GM20431 (cell line): ENCODE measurements around the gene REELD1.

Experiments used
- in situ Hi-C: fragments of 300-500 bp; cut with MseI, MboI; formaldehyde crosslinking; loops from one replicate; pipeline ENCODE4 v1.15.0; 2020; ENCODE audit warnings: low sequenced_read_pairs; ENCODE audit not compliant: unreplicated experiment

Gene REELD1

DNA sequence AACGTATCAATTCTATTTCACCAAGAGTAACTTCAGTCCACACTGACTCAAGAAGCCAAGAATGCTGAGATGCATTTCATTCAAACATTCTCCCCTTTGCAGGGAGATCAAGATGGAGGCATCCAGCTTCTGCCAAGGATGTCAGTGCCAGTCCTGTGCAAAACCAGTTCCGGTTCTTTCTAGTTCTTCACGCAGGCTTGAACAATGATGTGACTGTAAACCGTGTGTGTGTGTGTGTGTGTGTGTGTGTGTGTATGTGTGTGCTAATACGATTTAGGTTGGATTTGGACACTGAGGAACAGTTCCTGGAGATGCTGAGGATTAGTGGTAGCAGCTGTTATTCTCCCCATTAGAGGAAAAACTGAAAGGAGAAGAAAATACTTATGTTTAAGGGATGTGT is at the start of gene REELD1:
TSS of gene REELD1 (plus strand) at position 301 of the 400 bp plus-strand sequence. CDS start 2,415 bp downstream, outside the sequence.
- in situ Hi-C loops: no loop called here

DNA sequence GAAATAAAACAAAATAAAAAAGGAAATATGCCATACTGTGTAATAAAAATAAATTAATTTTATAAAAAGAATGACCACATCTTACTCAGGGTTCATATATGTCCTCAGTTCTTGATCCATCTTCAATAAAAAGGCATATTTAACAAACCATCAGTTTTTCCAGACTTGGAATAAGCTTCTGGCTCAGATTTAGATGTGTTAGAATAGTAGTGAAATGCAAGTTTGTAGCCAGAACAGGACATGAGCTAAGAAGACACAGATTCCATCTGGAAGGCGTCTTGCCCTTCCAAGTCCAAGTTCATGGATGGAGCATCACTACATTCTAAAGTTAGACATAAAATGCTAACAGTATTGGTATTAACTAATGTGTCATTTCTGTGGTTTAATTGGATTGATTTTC is 49.1 kb upstream of the REELD1 start:
- in situ Hi-C loops: no loop called here

DNA sequence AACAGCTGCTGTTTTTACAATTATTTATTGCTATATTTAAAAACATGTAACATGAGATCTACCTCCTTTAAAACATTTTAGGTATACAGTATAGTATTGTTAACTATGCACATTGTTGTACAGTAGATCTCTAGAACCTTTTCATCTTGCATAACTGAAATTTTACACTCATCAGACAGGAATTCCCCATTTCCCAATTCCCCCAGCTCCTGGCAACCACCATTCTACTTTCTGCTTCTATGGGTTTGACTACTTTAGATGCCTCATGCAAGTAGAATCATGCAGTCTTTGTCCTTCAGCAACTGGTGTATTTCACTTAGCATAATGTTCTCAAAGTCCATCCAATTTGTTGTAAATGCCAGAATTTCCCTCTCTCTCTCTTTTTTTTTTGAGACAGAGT is 48.5 kb upstream of the REELD1 start:
- in situ Hi-C loops: no loop called here

DNA sequence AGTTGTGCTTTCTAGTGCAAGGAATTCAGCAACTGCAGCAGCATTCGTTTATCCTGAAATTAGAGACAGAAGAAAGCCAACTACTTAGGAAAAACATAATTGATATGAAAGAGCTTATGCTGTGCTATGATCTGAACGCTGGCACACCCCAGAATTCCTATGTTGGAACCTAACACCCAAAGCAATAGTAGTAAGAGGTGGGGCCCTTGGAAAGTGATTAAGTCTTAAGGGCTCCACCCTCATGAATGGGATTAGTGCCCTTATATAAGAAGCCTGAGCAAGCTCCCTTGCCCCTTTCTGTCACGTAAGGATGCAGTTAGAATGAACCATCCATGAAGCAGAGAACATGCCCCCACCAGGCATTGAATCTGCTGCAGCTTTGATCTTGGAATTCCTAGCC is 44.2 kb upstream of the REELD1 start:
- in situ Hi-C loops: no loop called here

DNA sequence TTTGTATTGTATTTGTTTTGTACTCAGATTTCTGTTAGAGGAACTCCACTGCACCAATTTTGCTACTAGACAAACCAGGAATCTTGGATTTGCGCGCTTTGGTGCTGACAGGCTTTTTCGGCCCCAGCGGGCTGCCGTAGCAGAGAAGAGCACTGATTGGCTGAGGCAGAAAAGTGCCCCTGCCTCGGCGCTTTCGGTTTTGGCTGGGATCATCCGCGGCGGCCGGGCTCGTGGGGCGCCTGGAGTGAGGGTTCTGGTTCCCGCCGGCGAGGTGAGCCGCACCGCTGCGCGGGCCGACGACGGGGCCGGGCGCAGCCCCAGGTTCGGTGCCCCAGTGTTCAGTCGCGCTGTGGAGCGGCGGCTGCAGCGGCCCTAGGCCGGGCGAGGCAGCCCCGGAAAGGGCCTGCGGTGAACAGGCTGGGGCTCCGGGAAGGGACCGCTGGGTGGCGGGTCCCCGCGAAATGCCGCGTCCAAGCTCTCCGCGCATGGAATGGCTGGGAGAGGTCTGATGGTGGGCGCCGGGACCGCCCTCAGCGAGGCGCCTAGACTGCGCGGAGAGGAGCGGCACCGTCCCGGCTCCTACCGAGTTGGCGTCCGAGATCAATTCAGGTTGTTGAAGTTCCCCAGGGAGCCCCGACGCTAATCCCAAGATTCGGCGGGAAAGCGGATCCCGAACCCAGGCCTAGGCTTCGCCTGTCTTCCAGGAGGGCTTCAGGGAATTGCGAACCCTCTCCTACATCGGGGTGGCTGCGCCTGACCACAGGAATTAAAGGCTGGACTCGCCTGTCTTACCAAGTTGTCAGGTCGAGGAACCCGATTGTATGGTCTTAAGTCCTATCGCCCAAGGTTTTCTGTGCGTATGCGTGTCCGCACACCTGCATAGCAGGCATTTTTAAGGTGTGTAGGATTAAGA is 38.5 kb upstream of the REELD1 start, which contains the start of gene LSM6:
TSS of gene LSM6 (plus strand) at position 178 of the 913 bp plus-strand sequence. CDS start 7,204 bp downstream, outside the sequence.
- in situ Hi-C loops: no loop called here

DNA sequence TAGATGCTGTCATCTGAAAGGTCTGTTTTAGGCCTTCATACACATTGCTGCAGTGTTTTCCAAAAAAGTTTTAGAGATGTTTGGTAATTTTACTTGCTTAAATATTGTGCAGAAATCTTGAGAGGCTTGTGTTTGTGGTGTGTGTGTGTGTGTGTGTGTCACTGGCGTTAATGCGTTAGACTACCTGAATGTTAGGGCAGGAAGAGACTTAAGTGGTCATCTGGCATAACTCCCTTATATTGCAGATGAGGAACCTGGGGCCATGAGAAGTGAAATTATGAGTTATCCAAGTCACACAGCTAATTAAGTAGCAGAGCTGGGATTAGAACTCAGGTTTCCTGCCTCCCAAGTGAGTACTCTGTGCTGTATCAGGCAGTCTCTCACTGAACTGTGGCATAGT is 37.4 kb upstream of the REELD1 start:
- in situ Hi-C loops: no loop called here

DNA sequence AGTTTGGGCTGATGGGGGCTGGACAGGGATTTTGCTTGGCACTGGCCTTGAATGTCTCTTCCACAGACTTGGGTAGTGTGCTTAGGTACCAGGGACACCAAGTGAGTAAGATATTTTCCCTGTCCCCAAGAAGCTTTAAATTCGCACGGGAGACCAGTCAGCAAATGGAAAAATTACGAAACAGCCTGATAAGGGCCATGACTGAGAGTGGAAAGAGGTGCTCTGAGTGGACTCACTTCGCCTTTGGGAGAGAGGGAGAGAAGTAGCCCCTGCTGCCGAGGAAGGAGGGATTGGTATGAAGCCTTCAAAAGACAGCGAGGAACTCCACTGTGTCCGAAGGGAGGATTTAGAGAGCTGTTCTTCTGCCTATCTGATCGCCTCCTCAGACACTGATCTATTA is 36.2 kb upstream of the REELD1 start:
- in situ Hi-C loops: no loop called here

DNA sequence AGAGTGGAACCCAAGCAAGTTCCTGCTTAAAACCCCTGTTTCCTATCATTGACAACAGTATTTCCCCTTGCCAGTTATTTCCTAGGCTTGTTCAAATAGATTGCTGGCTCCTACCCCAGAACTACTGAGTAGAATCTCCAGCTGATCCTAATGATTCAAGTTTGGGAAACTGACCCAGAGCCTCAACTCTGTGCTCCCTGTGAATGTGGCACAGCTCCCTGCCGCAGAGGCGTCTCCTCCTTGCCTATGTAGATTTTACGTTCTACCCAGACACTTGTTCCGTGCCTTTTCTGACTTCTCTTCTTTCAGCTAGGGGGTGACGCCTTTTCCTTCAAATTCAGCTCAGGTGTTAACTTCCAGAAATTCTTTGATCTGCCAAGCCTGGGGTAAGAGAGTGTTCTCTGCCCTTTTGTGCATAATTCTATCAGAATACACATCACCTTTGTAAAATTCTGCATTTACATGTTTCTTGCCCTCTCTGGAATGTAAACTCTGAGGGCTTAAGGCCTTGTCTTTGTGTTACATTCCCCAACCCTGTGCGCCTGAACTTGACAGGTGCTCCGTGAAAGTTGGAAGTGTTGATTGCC is 34.5 kb upstream of the REELD1 start:
- in situ Hi-C loops: no loop called here

DNA sequence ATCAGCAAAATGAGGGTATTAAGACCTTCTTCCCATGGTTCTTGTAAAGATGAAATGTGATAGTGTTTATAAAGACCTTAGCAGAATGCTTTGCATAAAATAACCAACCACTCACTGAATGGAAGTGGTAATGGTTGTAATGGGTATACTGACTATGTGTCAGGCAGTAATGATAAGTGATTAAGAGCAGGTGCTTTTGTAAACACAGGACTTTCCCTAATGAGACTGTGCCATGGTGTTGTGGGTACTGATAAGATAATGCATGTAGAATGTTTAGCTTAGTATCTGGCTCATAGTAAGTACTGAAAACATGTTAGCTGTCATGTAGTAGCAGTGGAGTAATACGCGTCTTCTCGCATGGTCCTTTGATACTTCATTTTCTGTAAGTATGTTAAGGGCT is 31.9 kb upstream of the REELD1 start:
- in situ Hi-C loops: no loop called here

DNA sequence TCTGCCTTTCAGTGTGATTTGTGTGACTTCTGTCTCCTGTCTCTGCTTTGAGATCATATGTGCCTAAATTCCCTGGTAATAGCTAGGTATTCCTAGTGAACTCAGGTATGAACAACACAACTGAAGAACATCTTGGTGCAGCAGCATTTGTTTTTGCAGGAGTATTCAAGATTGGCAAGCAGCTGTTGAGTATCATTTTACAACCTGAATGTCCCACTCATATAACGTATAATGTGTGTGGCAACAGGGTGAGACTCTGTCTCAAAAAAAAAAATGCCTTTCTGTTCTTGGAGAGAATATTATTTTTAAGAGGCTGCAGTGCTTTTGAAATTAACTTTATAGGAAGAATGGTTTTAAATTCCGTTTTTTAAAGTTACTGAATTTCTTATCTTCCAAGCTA is 31.1 kb upstream of the REELD1 start:
- in situ Hi-C loops: no loop called here

DNA sequence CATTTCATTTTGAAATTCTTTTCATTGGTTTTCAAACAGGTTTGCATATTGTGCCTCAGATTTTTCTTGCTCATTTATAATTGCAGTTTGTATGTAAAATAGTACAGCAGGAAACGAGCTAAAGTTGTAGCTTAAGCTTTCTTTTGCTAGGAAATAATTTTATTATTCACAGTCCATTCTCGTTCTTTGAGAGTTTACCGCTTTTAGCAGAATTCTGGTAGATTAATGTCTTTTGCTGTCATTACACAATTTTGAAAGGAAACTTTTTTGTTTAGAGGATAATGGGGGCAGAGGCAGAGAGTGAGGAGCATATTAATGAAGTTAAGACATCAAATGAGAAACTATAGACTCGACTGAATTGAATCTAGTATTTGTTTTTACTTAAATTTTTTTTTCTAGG is 28.3 kb upstream of the REELD1 start:
- in situ Hi-C loops: no loop called here

DNA sequence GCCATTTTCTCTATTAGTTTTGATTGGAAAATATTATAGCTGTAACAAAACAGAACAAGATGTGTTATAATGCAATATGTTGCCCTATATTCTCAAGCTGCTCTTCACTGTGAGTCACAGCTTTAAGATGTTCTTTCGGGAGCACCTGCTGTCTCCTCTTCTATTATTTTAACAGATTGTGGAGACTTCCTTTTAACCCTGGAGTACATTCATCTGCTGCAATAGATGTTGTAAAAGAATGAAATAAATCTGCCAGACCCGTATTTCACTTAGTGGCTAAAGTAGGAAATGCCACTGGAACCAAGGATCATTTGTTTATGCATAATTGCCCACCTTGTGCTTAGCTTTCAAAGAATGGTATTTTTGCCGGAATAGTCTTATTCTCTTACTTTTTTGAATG is 27.7 kb upstream of the REELD1 start:
- in situ Hi-C loops: no loop called here

DNA sequence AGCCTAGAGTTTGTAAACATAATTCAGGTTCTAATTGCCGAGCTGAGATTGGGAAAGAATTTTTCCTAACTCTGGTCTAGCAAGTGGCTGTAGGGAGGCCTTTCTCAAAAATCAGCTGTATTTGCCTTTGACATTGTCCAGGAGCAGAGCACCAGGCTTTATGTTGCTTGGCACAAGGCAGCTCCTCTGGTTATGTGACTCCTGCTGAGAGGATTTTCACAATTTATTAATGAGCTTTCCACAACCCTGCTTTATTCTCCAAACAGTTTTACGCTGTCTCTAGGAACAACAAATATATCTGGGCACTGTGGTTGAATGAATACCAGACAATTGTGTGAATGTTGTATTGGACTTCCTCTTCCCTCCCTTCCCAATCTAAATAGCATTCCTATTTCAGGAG is 23.9 kb upstream of the REELD1 start:
- in situ Hi-C loops: no loop called here

DNA sequence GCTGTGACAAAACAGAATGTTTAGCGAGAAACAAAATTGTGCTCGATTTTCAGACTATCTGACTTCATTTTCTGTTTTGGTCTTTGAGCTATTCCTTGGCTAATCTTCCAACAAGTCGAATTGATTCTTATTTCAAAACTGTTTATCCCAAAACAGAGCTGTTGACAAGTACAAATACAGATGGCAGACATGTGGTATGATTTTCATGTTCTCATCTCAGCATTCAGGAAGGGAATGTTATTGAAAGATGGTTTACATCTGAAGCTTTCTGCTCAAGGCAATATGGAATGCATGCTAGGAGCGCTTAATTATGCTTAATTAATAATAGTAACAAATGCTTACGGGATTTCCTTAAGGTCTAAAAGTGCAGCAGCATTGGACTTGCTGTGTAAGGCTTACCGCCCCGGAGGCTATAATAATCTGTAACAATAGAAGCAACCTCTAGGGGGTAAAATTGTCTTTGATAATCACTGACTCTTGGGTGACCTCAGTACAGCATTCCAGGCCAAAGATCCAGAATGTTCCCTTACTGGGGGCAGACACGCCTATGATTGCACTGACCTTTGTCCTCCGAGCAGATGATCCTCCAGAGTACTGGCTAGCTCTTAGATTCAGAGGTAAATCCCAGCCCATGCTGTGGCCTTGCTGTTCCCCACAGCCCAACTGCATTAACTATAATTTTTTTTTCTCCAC is 22.4 kb upstream of the REELD1 start:
- in situ Hi-C loops: no loop called here

DNA sequence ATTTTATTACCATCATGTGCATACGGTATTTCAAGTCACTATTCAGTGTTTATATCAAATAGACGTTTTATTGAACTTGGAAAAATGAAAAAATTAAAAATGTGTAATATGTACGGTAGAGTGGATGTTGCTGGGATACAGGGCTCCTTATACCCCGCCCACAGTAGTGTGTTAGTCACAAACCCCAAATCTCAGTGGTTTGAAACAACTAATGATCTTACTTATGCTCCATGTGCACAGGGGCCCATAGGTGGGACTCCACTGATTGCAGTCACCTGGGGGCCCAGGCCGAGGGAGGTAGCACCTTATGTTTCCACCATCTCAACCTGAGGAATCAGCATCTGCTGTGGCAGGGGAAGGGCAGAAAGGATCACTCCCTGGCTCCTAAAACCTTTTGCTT is 20.7 kb upstream of the REELD1 start:
- in situ Hi-C loops: no loop called here

DNA sequence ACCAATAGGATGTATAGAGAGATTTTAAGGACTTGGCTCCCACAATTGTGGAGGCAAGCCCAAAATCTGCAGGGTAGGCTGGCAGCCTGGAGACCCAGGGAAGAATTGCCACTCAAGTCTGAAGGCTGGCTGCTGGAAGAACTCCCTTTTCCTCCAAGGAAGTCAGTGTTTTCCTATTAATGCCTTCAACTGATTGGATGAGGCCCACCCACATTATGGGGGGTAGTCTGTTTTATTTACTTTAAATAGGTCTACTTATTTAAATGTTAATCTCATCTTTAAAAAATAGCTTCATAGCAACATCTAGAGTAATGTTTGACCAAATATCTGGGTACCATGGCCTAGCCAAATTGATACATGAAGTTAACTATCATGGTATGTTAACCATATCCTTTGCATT is 20.1 kb upstream of the REELD1 start:
- in situ Hi-C loops: no loop called here

DNA sequence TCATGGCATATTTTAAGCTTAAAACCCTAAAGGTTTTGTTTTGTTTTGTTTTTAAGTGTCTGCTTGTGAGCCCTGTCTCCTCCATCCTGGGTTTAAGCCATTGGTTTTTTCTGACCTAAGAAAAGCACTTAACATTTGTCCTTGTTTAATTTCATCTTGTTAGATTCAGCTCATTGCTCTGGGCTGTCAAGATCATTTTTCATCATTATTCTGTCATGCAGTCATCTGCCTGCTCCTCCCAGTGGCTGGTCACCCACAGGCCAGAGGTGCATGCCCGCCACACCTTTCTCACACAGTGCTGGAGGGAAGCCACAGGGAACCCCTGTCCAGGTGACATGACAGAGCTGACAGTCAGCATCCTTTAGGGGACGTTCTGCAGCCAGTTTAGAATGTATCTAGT is 11.7 kb upstream of the REELD1 start:
- in situ Hi-C loops: no loop called here

DNA sequence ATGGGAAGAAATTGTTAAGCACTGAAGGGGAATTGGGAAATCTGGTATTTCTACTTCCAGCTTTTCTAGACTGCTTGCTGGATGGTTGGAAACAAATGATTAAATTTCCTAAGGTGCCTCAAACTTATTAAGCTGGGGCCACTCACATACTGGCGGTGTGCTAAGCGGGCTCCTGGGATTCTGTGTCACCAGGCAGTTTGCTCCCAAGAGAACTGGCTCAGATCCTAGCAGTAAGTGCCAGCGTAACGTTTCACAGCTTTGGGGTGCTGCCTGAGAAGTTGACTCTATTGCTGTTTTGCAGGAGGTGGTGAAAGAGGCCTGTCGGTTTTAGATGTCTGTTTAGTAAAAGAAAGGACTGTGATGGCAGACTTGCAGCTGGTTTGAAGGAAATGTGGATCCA is 6.9 kb upstream of the REELD1 start:
- in situ Hi-C loops: no loop called here

DNA sequence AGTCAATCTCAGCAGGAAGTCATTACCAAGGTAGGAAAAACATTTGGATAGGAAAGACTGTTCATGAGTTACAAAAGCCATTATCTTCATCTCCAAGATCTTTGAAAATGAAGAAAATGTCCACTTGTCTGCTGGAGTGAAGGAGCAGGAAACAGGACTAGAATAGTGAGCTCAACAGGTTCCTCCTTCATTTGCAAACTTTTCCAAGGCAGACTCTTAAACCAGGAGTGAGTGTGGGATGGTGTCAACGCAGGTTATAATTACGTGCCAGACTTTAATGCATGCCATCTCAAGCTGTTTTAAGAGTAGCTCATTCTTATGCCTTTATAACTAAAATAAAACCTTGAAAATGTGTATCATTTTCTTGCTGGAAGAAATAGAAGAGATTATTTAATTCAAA is 3.4 kb upstream of the REELD1 start:
- in situ Hi-C loops: no loop called here

DNA sequence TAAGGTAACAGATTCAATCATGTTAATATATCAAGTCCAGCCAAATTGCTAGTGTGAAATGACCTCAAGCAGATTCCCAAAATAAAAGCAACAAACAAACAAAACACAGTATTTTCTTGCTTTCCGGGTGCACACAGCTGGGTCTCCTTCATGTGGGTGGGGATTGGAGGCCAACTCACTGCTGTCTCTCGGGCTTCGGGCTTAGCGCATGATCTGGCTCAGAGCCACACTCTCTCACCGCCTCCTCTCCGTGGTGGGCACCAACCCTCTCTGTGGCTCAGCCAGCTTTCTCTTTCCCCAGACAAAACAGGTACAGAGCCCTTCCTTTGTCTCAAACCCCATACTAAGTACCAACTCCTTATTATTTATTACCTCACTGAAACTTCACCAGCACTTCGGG is 2.9 kb upstream of the REELD1 start:
- in situ Hi-C loops: no loop called here

DNA sequence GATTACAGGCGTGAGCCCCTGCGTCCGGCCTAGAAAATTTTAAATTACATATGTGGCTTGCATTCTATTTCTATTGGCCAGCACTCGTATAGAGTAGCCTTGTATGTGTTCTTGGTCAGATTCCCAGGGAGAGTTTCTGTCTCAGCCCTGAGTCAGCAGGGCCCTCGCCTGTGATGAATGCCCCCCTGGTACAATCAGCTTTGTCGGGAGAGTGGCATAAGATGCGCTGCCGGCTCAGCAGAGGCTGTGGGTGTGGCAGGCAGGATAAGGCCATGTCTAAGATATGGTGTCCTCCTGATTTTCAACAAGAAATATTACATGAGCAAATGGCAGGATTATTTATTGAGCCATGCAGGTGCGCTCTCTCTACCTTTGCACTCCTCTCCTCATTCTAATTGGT is 1.6 kb upstream of the REELD1 start:
- in situ Hi-C loops: no loop called here
